HG03060 (cell line): ENCODE measurements around the gene PRMT1.
"Not testable (repeated sequence)": the region's sequence is repeated elsewhere in the genome, so short reads cannot be mapped to it uniquely, and the experiment has no call there.

Experiments
- ATAC-seq: cut with Tn5 transposase; IDR thresholded peaks from one replicate; pipeline ENCODE4 v1.9.1; 2021; ENCODE audit warnings: low read depth, moderate number of reproducible peaks; ENCODE audit not compliant: unreplicated experiment

PRMT1 gene

DNA sequence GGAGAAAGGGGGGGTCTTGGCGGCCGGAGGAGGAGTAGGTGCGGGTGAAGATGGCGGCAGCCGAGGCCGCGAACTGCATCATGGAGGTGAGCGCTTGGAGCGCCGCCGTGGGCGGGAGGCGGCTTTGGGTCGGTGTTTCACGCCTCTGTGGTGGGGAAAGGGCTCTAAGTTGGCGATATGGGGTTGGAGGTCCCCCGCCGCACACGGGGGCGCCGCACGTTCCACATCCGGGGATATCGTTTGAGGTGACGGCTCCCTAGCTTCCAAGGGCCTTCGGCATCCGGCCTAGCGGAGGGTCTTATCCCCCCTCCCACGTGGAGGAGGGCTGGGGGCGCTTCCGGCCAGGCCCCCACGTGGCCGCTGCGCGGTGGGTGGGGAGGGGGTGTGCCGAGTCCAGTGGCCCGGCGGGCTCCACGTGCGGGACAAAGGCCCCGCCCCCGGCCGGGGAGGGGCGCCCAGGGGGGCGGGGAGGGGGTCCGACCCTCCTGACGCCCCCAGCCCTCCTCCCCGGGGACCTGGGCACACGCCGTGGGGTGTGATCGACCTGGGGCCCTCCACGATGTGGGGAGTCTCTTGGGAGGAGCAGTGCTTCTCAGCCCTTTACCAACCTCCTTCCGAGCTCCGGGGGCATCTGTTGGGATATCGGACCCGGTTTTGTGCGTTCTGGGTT lies at the start of gene PRMT1:
Gene PRMT1 (plus strand): TSS at position 41 of the 670 bp plus-strand sequence. CDS start 10 bp downstream, at position 51.
- ATAC-seq = no peak

- no peak for ATAC-seq
Observed at GRCh38 chr19:49629659-49630058, 47.4 kb upstream of the PRMT1 start.

GRCh38 chr19:49631014-49631588 lies 46.0 kb upstream of the PRMT1 start:
- no peak for ATAC-seq

GRCh38 chr19:49631610-49632192 lies 45.4 kb upstream of the PRMT1 start:
- no peak for ATAC-seq

- no peak for ATAC-seq
Observed at GRCh38 chr19:49632576-49632975, 44.5 kb upstream of the PRMT1 start.

GRCh38 chr19:49633273-49633672 lies 43.8 kb upstream of the PRMT1 start:
- ATAC-seq = not testable (repeated sequence)

GRCh38 chr19:49635530-49636232 lies 41.4 kb upstream of the PRMT1 start:
- ATAC-seq = no peak

- no peak for ATAC-seq
Observed at GRCh38 chr19:49636233-49636932, 40.7 kb upstream of the PRMT1 start.

DNA sequence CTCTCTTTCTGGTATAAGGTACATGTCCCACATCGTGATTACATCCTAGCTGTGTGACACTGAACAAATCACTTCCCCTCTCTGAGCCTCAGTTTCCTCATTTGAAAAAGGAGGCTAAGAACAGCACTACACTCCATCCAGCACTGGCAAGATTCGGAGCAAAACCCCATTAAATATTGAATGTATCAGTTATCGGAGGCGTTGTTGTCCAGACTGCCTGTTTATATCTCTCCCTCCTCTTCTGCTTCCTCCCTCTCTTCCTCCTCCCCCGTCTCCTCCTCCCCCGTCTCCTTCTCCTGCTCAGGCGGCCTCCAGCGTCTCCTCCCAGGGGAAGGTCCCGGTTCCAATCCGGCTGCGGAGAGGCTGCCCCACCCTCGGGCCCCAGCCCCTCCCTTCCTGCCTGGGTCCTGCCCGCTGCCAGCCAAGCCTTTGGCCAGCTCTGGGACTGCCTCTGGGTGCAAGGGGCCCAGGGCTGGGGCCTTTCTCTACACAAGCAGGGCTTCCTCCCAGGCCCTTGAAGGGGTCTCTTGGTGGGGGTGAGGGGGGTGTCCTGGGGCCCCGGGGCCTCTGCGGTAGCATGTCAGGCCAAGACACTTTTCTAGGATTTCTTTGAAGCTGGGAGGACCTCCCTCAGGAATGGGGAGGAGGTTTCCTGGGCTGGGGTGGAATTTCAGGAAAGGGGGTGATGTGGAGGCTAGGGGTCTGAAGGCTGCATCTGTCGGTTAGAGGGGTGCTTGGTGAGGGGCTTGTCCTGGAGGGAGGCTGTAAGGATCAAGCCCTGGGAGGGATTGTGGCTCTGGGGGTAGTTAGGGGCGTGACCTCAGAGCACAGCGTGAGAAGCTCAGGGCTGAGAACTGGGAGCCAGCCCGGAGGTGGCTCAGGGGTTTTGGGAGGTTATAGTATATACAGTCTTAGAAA lies 39.0 kb upstream of the PRMT1 start:
- ATAC-seq = no peak

- ATAC-seq = no peak
Observed at GRCh38 chr19:49639401-49640112, 37.5 kb upstream of the PRMT1 start.

- ATAC-seq = peak; percentile 68
Observed at GRCh38 chr19:49640113-49640898, 36.8 kb upstream of the PRMT1 start, which contains the start of gene RRAS. RRAS (minus strand) TSS chr19:49640143; CDS start chr19:49640098, 45 bp downstream.

DNA sequence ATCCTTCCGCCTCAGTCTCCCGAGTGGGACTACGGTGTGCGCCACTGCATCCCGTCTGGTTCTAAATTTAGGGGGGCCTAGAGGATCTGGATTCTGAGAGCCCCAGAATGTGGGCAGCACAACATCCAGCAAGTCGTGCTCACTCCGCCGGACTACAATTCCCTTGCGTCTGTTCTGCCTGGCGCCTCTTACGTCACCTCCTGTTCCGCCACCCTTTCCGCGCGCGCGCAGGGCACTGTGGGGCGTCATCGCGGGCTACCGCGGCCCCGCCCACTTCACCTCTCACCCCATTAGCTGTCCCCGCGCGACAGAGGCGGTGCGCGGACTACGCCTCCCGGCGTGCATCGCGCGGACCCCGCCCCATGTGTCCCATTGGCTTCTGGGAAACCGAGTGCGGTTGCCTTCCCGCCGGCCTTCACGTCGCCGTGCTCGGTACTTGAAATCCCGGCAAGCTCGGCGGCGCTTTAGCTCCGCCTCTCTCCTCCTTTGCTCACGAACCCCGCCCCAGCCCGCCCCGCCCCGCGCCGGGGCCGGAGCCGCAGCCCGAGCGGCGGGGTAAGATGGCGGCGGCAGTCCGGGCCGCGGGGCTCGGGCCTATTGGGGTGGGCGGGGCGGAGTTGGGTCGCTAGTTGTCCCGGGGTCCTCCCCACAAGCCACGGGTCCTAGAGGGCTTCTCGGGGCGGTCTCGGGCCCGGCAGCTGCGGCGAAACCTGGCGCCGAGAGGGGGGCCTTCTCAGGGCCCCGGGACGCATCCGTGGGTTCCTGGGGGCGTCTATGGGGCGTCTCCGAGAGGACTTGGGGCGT lies 35.2 kb upstream of the PRMT1 start, which contains the start of gene SCAF1:
Gene SCAF1 (plus strand): TSS at position 522 of the 804 bp plus-strand sequence. CDS start 2,818 bp downstream, outside the sequence.
- ATAC-seq = peak; percentile 45

DNA sequence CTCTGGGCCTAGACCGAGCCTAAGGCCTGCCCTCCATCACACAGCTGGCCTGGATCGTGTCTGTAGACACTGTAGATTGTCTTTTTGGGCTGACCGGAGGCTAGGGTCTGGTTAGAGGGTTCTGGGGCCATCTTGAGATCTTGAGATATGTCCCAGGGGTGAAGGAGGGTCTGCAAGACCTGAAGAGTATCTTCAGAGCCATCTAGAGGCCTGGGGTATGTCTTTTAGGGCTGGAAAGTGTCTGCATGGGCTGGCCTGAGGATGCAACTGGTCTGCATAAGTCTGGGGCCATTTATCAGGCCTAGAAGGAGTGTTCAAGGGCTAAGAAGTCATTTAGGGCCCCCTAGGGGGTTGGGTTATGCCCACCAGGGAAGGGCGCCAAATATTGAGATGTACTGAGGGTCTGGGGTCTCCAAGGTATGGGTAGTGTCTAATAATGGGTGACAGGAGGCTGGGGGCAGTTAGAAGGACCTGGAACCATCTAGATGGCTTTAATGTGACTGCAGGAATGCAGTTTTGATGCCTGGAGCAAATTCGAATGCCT lies 34.5 kb upstream of the PRMT1 start:
- no peak for ATAC-seq

DNA sequence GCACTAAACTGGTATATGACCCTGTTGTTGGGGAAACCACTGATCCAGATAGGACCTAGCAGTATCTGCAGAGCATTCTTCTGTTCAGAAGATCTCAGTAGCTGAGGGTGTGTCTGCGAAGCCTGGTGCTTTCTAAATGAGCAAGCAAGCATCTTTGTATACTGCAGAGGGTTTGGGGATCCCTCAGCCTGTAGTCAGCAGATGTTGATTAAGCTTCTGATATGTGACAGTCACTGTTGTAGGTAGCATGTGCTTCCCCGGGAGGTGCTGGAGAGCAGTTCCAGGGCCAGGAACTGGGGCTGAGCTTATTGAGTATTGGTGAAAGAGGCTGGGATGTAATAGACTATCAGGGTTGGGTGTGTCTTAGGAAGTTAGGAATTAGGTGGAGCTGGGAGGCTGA lies 33.6 kb upstream of the PRMT1 start:
- ATAC-seq = no peak

DNA sequence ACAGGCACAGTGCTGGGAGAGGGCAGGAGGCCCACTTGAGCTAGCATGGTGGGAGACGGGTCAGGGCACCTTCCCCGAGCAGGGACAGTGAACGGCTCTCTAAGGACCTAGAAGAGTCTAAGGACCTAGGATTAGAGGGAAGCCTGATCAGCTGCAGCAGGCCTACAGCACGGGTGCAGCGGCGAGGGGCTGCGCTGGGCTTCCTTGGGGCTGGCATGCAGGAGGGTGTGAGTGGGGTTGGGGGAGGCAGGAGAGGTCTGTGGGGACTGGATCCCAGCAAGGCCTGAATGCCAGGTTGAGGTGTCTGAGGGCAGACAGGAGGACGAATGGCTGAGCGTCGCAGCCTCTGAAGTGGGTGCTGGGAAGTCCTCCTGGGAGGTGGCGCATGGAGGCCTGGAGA lies 31.5 kb upstream of the PRMT1 start:
- no peak for ATAC-seq

GRCh38 chr19:49645995-49646394 lies 31.1 kb upstream of the PRMT1 start:
- no peak for ATAC-seq

- no peak for ATAC-seq
Observed at GRCh38 chr19:49646586-49646985, 30.5 kb upstream of the PRMT1 start.
